ENCODE data around the gene RNASE1.

The RNASE1 gene

DNA sequence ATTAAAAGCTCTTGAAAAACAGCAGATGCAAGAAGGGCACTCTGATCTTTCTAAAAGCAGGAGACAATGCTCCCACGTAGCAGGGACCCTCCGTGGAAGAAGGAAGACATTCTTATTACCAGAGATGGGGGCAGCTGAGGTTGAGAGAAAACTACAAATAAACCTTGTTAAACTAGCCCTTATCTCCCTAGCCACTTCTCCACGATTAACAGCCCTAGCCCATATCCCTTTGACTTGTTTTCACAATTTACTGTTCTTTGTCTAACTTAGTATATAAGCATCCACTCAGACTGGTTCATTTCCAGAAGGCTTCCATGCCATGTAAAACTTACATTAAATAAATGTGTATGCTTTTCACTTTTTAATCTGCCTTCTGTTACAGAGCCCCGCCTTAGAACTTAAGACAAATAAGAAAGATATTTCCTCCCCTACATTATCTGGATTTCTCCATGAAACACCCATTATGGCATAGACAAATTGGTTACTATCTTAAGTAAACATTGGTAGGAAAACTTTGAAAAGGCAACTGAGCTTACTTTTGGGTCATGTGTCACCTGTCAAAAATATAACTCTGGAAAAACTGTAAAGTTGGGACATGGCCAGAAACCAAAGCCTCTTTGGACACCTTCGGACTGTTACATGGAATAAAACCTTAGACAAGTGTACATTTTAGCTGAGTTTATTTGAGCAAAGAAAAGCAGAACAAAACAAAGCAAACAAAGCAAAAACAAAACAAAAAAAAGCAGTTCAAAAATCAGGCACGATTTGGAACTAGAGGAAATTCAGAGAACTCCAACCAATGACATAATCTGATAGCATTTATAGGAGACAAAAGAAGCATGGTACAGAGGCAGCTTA lies 4.9 kb upstream of the RNASE1 start:
- Histone ChIP-seq H3K4me1 (ENCODE audit: control insufficient read depth, insufficient read depth, low read length) (peaks cover 4% of the 10 kb centered on the region), H3K27ac (ENCODE audit: low read length) (no peak overlapping the region)

DNA sequence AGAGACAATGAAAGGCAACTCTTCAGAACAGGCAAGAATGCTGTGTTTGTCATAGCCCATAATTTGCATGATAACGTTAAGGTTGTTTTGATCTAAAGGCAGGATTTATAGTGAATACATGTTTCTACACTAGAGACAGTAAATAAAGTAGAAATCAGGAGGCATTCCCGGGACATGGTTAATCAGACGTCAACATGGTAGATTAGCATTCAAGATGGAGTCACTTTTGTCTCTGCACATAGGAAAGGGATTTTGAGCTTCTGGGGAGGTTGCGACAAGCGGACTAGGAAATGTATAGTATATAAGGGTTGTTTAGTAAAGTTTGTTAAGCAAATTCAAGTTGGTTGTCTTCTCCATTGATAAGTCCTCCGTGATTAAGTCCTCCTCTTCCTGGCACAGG lies 2.8 kb upstream of the RNASE1 start:
- H3K27ac ChIP-seq (ENCODE audit: low read length): no peak overlapping the region
- H3K4me1 ChIP-seq (ENCODE audit: control insufficient read depth, insufficient read depth, low read length): peaks cover 4% of the 10 kb centered on the region
- no peak overlapping the region for H3K9ac ChIP-seq (ENCODE audit: low read length in 2 of 2)
- H3K27me3 ChIP-seq (ENCODE audit: control insufficient read depth in 1 of 2, insufficient read depth in 2 of 2, low read length in 2 of 2): peaks cover 0 to 4% of the 10 kb centered on the region in 2 donors
- H3K36me3 ChIP-seq (ENCODE audit: control insufficient read depth in 2 of 2, insufficient read depth in 2 of 2, low read length in 2 of 2): no peaks in the 10 kb centered on the region
- H3K9me3 ChIP-seq (ENCODE audit: control insufficient read depth in 2 of 2, low read length in 2 of 2): no peaks in the 10 kb centered on the region
- no peak overlapping the region for H3K4me3 ChIP-seq (ENCODE audit: low read length in 2 of 2)

More for the DNA sequence above, 4.9 kb upstream of the RNASE1 start:
- Histone ChIP-seq H3K36me3 (ENCODE audit: control insufficient read depth in 2 of 2, insufficient read depth in 2 of 2, low read length in 2 of 2) (no peaks in the 10 kb centered on the region), H3K4me3 (ENCODE audit: low read length in 2 of 2) (no peak overlapping the region), H3K27me3 (ENCODE audit: control insufficient read depth in 1 of 2, insufficient read depth in 2 of 2, low read length in 2 of 2) (peaks cover 0 to 2% of the 10 kb centered on the region in 2 donors), H3K9ac (ENCODE audit: low read length in 2 of 2) (no peak overlapping the region), H3K9me3 (ENCODE audit: control insufficient read depth in 2 of 2, low read length in 2 of 2) (no peaks in the 10 kb centered on the region)

DNA sequence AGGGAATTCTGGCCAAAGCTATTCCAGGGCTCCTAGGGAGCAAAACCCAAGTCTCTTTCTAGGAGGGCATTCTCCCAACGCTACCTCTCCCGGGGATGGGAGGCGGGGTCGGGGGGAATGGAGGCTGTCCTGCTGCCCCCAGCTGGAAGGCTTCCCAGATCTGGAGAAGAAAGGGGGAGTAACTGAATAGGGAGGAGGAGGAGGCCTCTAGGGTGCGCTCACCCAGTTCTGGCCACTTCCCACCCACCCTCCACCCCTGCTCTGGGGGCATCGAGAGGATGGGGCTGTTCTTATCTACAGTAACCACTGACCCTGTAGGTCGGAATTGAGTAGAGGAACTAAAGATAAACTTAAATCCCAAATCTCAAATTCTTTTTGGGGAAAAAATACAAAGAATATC lies 579 bp upstream of the RNASE1 start:
- H3K9me3 ChIP-seq (ENCODE audit: control insufficient read depth in 2 of 2, low read length in 2 of 2): no peaks in the 10 kb centered on the region
- no peak overlapping the region for H3K9ac ChIP-seq (ENCODE audit: low read length in 2 of 2)
- H3K27ac ChIP-seq (ENCODE audit: low read length): no peak overlapping the region
- peaks cover 0 to 4% of the 10 kb centered on the region in 2 donors for H3K27me3 ChIP-seq (ENCODE audit: control insufficient read depth in 1 of 2, insufficient read depth in 2 of 2, low read length in 2 of 2)
- H3K4me1 ChIP-seq (ENCODE audit: control insufficient read depth, insufficient read depth, low read length): peaks cover 10% of the 10 kb centered on the region
- H3K36me3 ChIP-seq (ENCODE audit: control insufficient read depth in 2 of 2, insufficient read depth in 2 of 2, low read length in 2 of 2): no peaks in the 10 kb centered on the region
- peak overlapping the region in 1 of 2 donors; percentile 55 for H3K4me3 ChIP-seq (ENCODE audit: low read length in 2 of 2)

DNA sequence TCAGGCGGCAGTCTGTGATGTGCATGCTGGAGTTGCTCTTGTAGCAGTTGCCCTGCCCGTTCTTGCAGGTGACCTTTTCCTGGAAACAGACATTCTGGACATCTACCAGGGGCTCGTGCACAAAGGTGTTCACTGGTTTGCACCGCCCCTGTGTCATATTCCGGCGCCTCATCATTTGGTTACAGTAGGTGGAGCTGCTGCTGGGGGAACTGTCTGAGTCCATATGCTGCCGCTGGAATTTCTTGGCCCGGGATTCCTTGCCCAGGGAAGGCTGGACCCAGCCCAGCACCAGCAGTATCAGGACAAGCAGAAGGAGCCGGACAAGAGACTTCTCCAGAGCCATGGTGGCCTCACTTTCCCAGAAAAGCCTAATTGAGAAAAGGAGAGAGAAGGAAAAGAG lies 918 bp downstream of the RNASE1 start:
- H3K27ac ChIP-seq (ENCODE audit: low read length): no peak overlapping the region
- H3K27me3 ChIP-seq (ENCODE audit: control insufficient read depth in 1 of 2, insufficient read depth in 2 of 2, low read length in 2 of 2): peaks cover 0 to 4% of the 10 kb centered on the region in 2 donors
- H3K36me3 ChIP-seq (ENCODE audit: control insufficient read depth in 2 of 2, insufficient read depth in 2 of 2, low read length in 2 of 2): no peaks in the 10 kb centered on the region
- H3K4me1 ChIP-seq (ENCODE audit: control insufficient read depth, insufficient read depth, low read length): peaks cover 10% of the 10 kb centered on the region
- no peak overlapping the region for H3K9ac ChIP-seq (ENCODE audit: low read length in 2 of 2)
- H3K9me3 ChIP-seq (ENCODE audit: control insufficient read depth in 2 of 2, low read length in 2 of 2): no peaks in the 10 kb centered on the region
- peak overlapping the region in 1 of 2 donors; percentile 55 for H3K4me3 ChIP-seq (ENCODE audit: low read length in 2 of 2)

DNA sequence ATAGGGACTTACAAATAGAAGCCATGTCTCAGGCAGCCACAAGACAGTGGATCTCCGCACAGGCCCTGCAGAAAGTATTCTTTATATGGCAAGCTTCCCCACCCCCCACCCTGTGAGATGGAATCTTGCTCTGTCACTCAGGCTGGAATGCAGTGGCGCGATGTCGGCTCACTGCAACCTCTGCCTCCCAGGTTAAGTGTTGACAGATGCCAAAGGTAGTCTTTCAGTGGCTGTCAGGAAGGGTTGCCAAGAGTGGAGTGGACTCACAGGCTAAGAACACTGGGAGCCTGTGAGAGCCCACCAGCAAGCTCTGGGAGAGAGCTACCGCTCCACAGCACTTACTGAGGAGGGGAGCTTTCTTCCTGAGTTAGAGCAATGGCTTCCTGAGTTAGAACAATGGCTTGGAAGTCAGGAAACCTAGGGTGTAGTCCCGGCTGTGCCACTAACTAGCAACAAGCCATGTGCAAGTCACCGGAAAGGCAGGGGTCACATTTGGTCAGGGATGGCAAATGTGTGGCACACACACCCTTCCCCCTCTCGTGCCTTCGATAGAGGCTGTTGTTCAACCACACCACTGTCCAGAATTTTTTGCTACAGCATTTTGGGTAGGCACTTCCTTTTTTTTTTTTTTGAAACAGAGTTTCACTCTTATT lies 2.6 kb downstream of the RNASE1 start:
- Histone ChIP-seq H3K9ac (ENCODE audit: low read length in 2 of 2) (no peak overlapping the region), H3K4me3 (ENCODE audit: low read length in 2 of 2) (peak overlapping the region in 1 of 2 donors; percentile 35), H3K36me3 (ENCODE audit: control insufficient read depth in 2 of 2, insufficient read depth in 2 of 2, low read length in 2 of 2) (no peaks in the 10 kb centered on the region), H3K27ac (ENCODE audit: low read length) (no peak overlapping the region), H3K27me3 (ENCODE audit: control insufficient read depth in 1 of 2, insufficient read depth in 2 of 2, low read length in 2 of 2) (peaks cover 0 to 4% of the 10 kb centered on the region in 2 donors), H3K9me3 (ENCODE audit: control insufficient read depth in 2 of 2, low read length in 2 of 2) (no peaks in the 10 kb centered on the region), H3K4me1 (ENCODE audit: control insufficient read depth, insufficient read depth, low read length) (peaks cover 10% of the 10 kb centered on the region)

DNA sequence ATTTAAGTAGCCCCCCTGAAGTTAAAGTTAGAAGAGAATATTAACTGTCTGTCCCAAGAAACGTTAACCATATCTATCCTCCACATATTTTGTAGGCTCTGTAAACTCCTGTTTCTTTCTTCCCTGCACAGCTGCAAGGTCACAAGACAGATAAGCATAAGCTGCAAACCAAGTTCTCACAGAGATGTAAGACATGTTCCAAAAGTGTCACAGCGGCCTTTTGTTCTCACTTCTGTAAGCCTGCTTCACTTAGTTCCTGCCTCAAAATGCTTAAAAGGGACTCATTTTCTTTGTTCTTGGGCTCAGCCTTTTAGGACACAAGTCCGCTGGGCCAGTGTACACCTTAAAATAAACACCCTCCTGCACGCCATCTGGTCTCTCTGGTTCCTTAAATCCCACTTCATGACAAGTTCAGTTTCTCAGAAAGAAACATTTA lies 3.2 kb downstream of the RNASE1 start:
- Histone ChIP-seq H3K9me3 (ENCODE audit: control insufficient read depth in 2 of 2, low read length in 2 of 2) (no peaks in the 10 kb centered on the region), H3K27me3 (ENCODE audit: control insufficient read depth in 1 of 2, insufficient read depth in 2 of 2, low read length in 2 of 2) (peaks cover 0 to 3% of the 10 kb centered on the region in 2 donors), H3K27ac (ENCODE audit: low read length) (no peak overlapping the region), H3K4me1 (ENCODE audit: control insufficient read depth, insufficient read depth, low read length) (peaks cover 10% of the 10 kb centered on the region), H3K36me3 (ENCODE audit: control insufficient read depth in 2 of 2, insufficient read depth in 2 of 2, low read length in 2 of 2) (no peaks in the 10 kb centered on the region), H3K4me3 (ENCODE audit: low read length in 2 of 2) (peak overlapping the region in 1 of 2 donors; percentile 35), H3K9ac (ENCODE audit: low read length in 2 of 2) (no peak overlapping the region)

DNA sequence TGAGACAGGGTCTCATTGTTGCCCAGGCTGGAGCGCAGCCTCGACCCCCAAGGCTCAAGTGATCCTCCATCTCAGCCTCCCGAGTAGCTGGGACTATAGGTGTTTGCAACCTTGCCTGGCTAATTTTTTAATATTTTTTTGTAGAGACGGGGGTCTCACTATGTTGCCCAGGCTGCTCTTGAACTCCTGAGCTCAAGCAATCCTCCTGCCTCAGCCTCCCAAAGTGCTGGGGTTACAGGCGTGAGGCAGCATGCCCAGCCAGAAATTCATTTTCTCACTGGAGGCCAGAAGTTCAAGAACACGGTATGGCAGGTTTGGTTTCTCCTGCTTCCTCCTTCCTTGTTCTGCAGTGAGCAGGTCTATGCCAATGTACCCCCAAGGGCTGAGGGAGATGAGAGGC lies 3.7 kb downstream of the RNASE1 start:
- no peak overlapping the region for H3K27ac ChIP-seq (ENCODE audit: low read length)
- no peak overlapping the region for H3K9ac ChIP-seq (ENCODE audit: low read length in 2 of 2)
- H3K4me1 ChIP-seq (ENCODE audit: control insufficient read depth, insufficient read depth, low read length): peaks cover 10% of the 10 kb centered on the region
- H3K9me3 ChIP-seq (ENCODE audit: control insufficient read depth in 2 of 2, low read length in 2 of 2): no peaks in the 10 kb centered on the region
- H3K36me3 ChIP-seq (ENCODE audit: control insufficient read depth in 2 of 2, insufficient read depth in 2 of 2, low read length in 2 of 2): no peaks in the 10 kb centered on the region
- peaks cover 0 to 2% of the 10 kb centered on the region in 2 donors for H3K27me3 ChIP-seq (ENCODE audit: control insufficient read depth in 1 of 2, insufficient read depth in 2 of 2, low read length in 2 of 2)
- no peak overlapping the region for H3K4me3 ChIP-seq (ENCODE audit: low read length in 2 of 2)

DNA sequence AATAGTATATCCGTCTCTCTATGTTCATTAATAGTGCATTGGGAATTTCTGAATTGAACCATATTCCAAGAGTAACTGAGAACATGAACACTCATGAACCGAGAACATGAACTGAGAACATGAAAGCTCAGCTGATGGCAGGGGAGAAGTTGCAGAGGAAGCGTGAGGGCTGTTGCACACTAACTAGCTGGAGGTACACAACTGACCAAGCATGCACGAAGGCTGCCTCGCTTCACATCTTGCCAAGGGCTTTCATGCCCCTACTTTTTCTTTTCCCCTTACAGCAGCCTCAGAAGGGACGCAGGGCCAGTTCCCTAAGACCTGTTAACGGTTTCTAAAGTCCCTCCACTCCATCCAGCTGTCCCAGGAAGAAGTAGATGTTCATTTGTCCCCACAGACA lies 4.3 kb downstream of the RNASE1 start:
- Histone ChIP-seq H3K4me1 (ENCODE audit: control insufficient read depth, insufficient read depth, low read length) (peaks cover 10% of the 10 kb centered on the region), H3K9ac (ENCODE audit: low read length in 2 of 2) (no peak overlapping the region), H3K27me3 (ENCODE audit: control insufficient read depth in 1 of 2, insufficient read depth in 2 of 2, low read length in 2 of 2) (peaks cover 0 to 2% of the 10 kb centered on the region in 2 donors), H3K27ac (ENCODE audit: low read length) (no peak overlapping the region), H3K4me3 (ENCODE audit: low read length in 2 of 2) (no peak overlapping the region), H3K36me3 (ENCODE audit: control insufficient read depth in 2 of 2, insufficient read depth in 2 of 2, low read length in 2 of 2) (no peaks in the 10 kb centered on the region), H3K9me3 (ENCODE audit: control insufficient read depth in 2 of 2, low read length in 2 of 2) (no peaks in the 10 kb centered on the region)

DNA sequence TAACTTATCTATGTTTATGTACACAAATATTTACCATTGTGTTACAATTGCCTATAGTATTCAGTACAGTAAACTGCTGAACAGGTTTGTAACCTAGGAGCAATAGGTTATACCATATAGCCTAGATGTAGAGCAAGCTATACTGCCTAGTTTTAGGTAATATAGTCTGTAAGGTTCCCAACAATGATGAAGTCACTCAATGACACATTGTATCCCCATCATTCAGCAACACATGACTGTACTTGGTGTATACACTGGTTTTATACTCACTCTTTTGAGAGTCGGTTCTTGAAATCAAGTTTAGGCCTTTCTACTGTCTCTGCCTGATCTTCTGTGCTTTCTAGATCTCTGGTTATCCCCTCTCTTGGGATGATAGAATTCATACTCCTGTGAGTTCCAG lies 5.5 kb downstream of the RNASE1 start:
- no peak overlapping the region for H3K9ac ChIP-seq (ENCODE audit: low read length in 2 of 2)
- no peak overlapping the region for H3K27ac ChIP-seq (ENCODE audit: low read length)
- H3K9me3 ChIP-seq (ENCODE audit: control insufficient read depth in 2 of 2, low read length in 2 of 2): no peaks in the 10 kb centered on the region
- peaks cover 7% of the 10 kb centered on the region for H3K4me1 ChIP-seq (ENCODE audit: control insufficient read depth, insufficient read depth, low read length)
- H3K36me3 ChIP-seq (ENCODE audit: control insufficient read depth in 2 of 2, insufficient read depth in 2 of 2, low read length in 2 of 2): no peaks in the 10 kb centered on the region
- no peak overlapping the region for H3K4me3 ChIP-seq (ENCODE audit: low read length in 2 of 2)
- H3K27me3 ChIP-seq (ENCODE audit: control insufficient read depth in 1 of 2, insufficient read depth in 2 of 2, low read length in 2 of 2): peaks cover 0 to 2% of the 10 kb centered on the region in 2 donors

DNA sequence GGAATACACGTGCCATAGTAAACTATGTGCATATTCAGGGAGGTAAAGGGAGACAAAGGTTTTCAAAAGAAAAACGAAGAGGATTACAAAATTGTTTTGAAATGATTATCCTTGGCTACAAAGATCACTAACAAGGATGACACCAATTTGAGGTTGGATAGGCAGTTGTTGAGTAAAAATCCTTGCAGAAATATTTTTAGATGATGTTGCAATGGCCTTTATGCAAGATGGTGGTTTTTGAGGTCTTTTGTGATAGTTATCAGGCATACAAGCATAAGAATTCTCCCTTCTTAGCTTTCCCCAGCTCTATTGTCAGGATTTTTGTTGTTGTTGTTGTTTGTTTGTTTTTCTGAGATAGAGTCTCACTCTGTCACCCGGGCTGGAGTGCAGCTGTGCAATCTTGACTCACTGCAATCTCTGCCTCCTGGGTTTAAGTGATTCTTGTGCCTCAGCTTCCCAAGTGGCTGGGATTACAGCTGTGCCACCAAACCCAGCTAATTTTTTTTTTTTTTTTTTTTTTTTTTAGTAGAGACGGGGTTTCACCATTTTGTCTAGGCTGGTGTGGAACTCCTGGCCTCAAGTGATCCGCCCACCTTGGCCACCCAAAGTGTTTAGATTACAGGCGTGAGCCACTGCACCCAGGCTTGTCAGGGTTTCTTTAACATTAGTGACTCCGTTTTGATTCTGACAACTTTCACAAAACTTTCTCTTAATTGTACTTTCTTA lies 7.8 kb downstream of the RNASE1 start:
- no peaks in the 10 kb centered on the region for H3K27me3 ChIP-seq (ENCODE audit: control insufficient read depth in 1 of 2, insufficient read depth in 2 of 2, low read length in 2 of 2)
- peaks cover 3% of the 10 kb centered on the region for H3K4me1 ChIP-seq (ENCODE audit: control insufficient read depth, insufficient read depth, low read length)
- H3K9ac ChIP-seq (ENCODE audit: low read length in 2 of 2): no peak overlapping the region
- H3K4me3 ChIP-seq (ENCODE audit: low read length in 2 of 2): no peak overlapping the region
- H3K9me3 ChIP-seq (ENCODE audit: control insufficient read depth in 2 of 2, low read length in 2 of 2): no peaks in the 10 kb centered on the region
- no peaks in the 10 kb centered on the region for H3K36me3 ChIP-seq (ENCODE audit: control insufficient read depth in 2 of 2, insufficient read depth in 2 of 2, low read length in 2 of 2)
- H3K27ac ChIP-seq (ENCODE audit: low read length): no peak overlapping the region
